Measurements from ENCODE around the gene SSX2.
"Not testable (repeated sequence)": the region's sequence is repeated elsewhere in the genome, so short reads cannot be mapped to it uniquely, and the experiment has no call there.

- TF ChIP-seq POLR2AphosphoS5 (IDR thresholded peaks at IDR 0.05; ENCODE audit: low read depth, low read length); FOSL2 (IDR thresholded peaks at IDR 0.05; ENCODE audit: borderline replicate concordance, low read depth); SIN3A (IDR thresholded peaks at IDR 0.05; ENCODE audit: borderline replicate concordance, low read depth, low read length); CTCF (IDR thresholded peaks at IDR 0.05); PBX3 (IDR thresholded peaks at IDR 0.05); EZH2phosphoT487 (IDR thresholded peaks at IDR 0.05; ENCODE audit: borderline replicate concordance, low read depth); RAD21 (IDR thresholded peaks at IDR 0.05; ENCODE audit: low read length); EP300 (IDR thresholded peaks at IDR 0.05; ENCODE audit: borderline replicate concordance in 1 of 2, low read depth in 1 of 2, low read length in 1 of 2): not testable (repeated sequence)
These were observed 56.3 kb downstream of the SSX2 start for GRCh38 chrX:52650676-52651075.

Measured in SK-N-SH (cell line).